Activated CD4-positive, alpha-beta T cell treated with anti-CD3 and anti-CD28 coated beads for 36 hours (primary cell): ENCODE measurements around the gene TRABD2B. TPM values are rescaled to one million over a fixed set of nuclear protein-coding genes. Genes with fewer than 3 reads are reported as not detected.

Experiments used
- ATAC-seq: fragments of 200-7000 bp; cut with Tn5 transposase; one replicate; pipeline ENCODE4 v1.10.0; 2021; ENCODE audit warnings: mild to moderate bottlenecking, moderate library complexity
- CTCF ChIA-PET: fragments of 350-600 bp; sonication (Branson Sonifier 250); formaldehyde crosslinking; loops from one replicate; lab custom pipeline; 2021; ENCODE audit warnings: antibody characterized with exemption; lab: Charles Lee
- POLR2A ChIA-PET: fragments of 350-600 bp; sonication (Branson Sonifier 250); formaldehyde crosslinking; loops from one replicate; lab custom pipeline; 2021; ENCODE audit warnings: antibody characterized with exemption, inconsistent platforms; lab: Charles Lee
- DNase-seq: peaks from one replicate; pipeline ENCODE4 v3.0.0-alpha.2; 2020
- H3K27ac Mint-ChIP-seq: one replicate; pipeline ENCODE4 v1.8.0; 2021; ENCODE audit warnings: mixed read lengths
- H3K27me3 Mint-ChIP-seq: one replicate; pipeline ENCODE4 v1.8.0; 2021; ENCODE audit warnings: mixed read lengths
- H3K36me3 Mint-ChIP-seq: one replicate; pipeline ENCODE4 v1.8.0; 2021; ENCODE audit warnings: low read depth, mixed read lengths
- H3K4me1 Mint-ChIP-seq: one replicate; pipeline ENCODE4 v1.8.0; 2021; ENCODE audit warnings: mixed read lengths
- H3K4me3 Mint-ChIP-seq: one replicate; pipeline ENCODE4 v1.8.0; 2021; ENCODE audit warnings: mild to moderate bottlenecking, moderate library complexity, mixed read lengths
- H3K9me3 Mint-ChIP-seq: one replicate; pipeline ENCODE4 v1.8.0; 2021; ENCODE audit warnings: low read depth, mixed read lengths
- intact Hi-C, 2 experiments: fragments of 100-400 bp; cut with DNase I in 1 of 2; cut with micrococcal nuclease in 1 of 2; formaldehyde crosslinking; loops; one replicate each; pipeline versions ENCODE4 v1.14.2 to v1.15.1; 2022 to 2024; cut with DNase I, micrococcal nuclease
- total RNA-seq, 2 experiments: library from RNA; stranded (reverse); gene quantifications; one replicate each; pipeline ENCODE4 v1.2.3, GENCODE V29; 2021

The TRABD2B gene
- total RNA-seq, 2 experiments from 2014 or later = not detected

DNA sequence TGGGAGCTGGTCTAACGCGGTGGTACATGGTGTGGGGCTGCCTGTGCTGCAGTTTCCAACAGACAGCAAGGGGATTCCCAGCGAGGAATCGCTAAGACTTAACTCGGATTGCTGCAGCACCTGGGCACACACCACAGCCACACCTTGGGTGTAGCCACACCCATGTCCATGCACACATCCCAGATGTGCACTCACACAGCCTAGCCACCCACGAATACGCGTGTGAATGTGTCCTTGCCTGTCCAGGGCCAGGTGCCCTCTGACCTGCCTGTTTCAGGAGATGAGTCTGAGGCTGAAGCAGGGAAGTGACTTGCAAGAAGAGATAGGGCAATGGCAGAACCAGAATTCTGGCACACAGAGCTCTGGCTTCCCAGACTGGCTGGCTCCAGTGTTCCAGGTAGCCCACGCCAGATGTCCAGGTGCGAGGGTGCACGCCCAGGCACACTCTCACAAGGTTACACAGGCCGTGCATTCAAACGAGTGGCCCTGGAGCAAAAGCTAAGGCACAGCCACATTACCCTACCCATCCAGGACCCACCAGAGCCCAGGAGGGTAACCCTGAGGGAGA, 272.7 kb downstream of the TRABD2B start:
- no peak overlapping the region for H3K4me3 Mint-ChIP-seq
- no peaks in the 10 kb centered on the region for H3K36me3 Mint-ChIP-seq
- peaks cover 14% of the 10 kb centered on the region for H3K4me1 Mint-ChIP-seq
- CTCF ChIA-PET = no interaction called here
- POLR2A ChIA-PET = no interaction called here
- DNase-seq = no peak
- H3K27ac Mint-ChIP-seq = no peak overlapping the region
- peaks cover 61% of the 10 kb centered on the region for H3K27me3 Mint-ChIP-seq
- H3K9me3 Mint-ChIP-seq = no peaks in the 10 kb centered on the region
- no peak for ATAC-seq
- intact Hi-C loops = loop anchor here in 1 of 2 experiments (10.0 kb wide), 2 partner anchors 200 to 540 kb away; no protein-coding TSS in a partner anchor

DNA sequence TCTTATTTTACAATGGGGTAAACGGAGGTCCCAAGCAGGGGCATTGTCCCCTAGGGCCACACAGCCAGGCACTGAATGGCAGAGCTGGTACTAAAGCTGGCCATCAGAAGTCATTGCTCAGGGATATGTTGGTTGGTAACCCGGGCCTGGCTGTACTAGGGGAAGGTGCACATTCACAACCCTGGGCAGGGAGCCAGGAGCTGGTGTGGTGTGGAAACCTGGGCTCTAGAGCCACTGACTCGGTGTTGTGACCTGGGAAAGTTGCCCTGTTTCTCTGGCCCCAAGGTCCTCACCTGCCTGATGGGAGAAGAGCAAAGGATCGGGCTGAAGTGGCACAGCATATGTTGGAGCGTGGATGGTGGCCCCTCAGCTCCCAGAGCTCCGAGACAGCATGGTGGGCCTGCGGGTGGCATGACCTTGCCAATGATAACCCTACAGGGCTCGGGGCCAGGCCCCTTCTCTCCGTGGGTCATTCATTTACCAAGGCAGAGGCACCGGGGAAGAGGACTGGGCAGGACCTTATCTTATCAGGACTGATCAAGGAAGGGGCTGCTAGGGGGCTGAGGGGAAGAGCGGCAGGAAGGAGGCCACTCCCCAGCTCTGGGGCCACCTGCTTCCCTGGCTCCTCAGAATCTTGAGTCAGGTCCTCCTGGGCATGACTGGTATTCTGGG, 274.1 kb downstream of the TRABD2B start:
- ATAC-seq (no peak), DNase-seq (no peak)
- intact Hi-C loops = loop anchor here in 1 of 2 experiments (10.0 kb wide), 2 partner anchors 198 to 538 kb away; no protein-coding TSS in a partner anchor
- Mint-ChIP-seq H3K27me3 (peaks cover 64% of the 10 kb centered on the region), H3K36me3 (no peaks in the 10 kb centered on the region), H3K4me3 (no peak overlapping the region), H3K4me1 (peaks cover 9% of the 10 kb centered on the region), H3K9me3 (no peaks in the 10 kb centered on the region), H3K27ac (no peak overlapping the region)
- ChIA-PET CTCF (no interaction called here), POLR2A (no interaction called here)

DNA sequence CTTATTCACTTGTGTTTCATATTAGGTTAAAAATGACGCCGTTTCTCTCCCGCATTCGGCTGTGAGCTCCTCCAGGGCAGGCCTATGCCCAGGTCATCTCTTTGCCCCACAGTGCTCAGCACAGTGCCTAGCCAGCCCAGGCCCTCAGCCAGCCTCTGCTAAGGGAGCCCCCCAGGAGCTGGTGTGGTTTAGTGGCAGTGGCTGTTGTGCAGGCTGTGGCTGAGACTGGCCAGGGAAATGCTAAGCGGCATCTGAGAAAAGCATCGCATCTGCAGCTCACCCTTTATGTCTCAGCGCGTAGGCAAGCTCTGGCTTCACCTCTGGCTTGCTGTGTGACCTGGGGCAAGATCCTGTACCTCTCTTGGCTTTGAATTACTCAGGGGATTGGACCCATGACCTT, 275.1 kb downstream of the TRABD2B start:
- CTCF ChIA-PET = interaction anchor here (0.7 to 1.5 kb wide), 2 partner anchors 10 to 37 kb away, joined by 3 to 4 read pairs; no protein-coding TSS in a partner anchor
- H3K4me3 Mint-ChIP-seq = no peak overlapping the region
- no peak for DNase-seq

DNA sequence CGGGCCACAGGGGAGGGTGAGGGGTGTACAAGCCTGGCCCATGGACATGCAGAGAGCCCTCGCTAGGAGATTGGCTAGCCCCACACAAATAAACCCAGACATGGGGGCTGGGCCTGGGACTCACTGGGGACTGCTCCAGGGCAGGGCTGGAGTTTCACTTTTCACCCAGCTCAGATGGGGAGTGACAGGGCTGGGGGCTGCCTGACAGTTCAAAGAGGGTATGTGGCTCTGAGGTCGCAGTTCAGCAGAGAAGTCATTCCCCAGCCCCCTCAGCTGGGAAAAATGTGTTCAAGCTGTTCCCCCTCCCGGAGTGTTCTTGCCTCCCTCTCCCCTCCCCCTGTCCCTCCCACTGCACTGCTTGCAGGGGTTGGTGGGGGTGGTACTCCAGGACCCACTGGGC, 277.1 kb downstream of the TRABD2B start:
- CTCF ChIA-PET = interaction anchor here (0.5 to 1.3 kb wide), 2 partner anchors 10 to 224 kb away, joined by 3 to 4 read pairs; no protein-coding TSS in a partner anchor
- Mint-ChIP-seq H3K4me3 (no peak overlapping the region), H3K4me1 (no peaks in the 10 kb centered on the region), H3K27me3 (peaks cover 58% of the 10 kb centered on the region), H3K9me3 (no peaks in the 10 kb centered on the region), H3K27ac (no peak overlapping the region), H3K36me3 (no peaks in the 10 kb centered on the region)
- no peak for ATAC-seq
- intact Hi-C loops = loop anchor here in 1 of 2 experiments (10.0 kb wide), 2 partner anchors 195 to 535 kb away; no protein-coding TSS in a partner anchor
- DNase-seq = no peak
- POLR2A ChIA-PET = no interaction called here

More for the DNA sequence above, 275.1 kb downstream of the TRABD2B start:
- no peak for ATAC-seq
- intact Hi-C loops = loop anchor here in 1 of 2 experiments (10.0 kb wide), 2 partner anchors 197 to 537 kb away; no protein-coding TSS in a partner anchor
- Mint-ChIP-seq H3K27ac (no peak overlapping the region), H3K9me3 (no peaks in the 10 kb centered on the region), H3K27me3 (peaks cover 61% of the 10 kb centered on the region), H3K4me1 (peaks cover 9% of the 10 kb centered on the region), H3K36me3 (no peaks in the 10 kb centered on the region)
- POLR2A ChIA-PET = no interaction called here

DNA sequence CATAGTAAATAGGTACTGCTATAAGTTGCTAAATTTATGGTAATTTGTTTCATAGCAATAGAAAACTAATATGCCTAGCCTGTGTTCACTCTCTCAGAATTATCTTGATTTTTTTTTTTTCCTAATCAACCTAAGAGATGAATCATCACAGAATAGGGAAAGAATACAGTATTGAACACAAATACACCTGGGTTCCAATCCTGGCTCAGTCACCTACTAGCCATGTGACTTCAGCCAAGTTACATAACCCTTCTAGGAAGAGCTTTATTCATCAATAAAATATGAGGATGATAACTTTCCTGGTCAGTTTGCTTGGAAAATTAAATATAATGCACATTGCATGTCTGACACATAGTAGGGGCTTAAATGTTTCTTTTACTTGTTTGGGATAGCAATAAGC, 279.8 kb downstream of the TRABD2B start:
- POLR2A ChIA-PET = no interaction called here
- no peak overlapping the region for H3K4me3 Mint-ChIP-seq
- no peaks in the 10 kb centered on the region for H3K9me3 Mint-ChIP-seq
- H3K27me3 Mint-ChIP-seq = peaks cover 56% of the 10 kb centered on the region
- CTCF ChIA-PET = interaction anchor here (0.8 to 1.9 kb wide), 4 partner anchors 9 to 285 kb away, joined by 3 to 8 read pairs (median 4); no protein-coding TSS in a partner anchor
- intact Hi-C loops = no loop called here
- DNase-seq = no peak
- H3K27ac Mint-ChIP-seq = no peak overlapping the region
- H3K36me3 Mint-ChIP-seq = no peaks in the 10 kb centered on the region
- H3K4me1 Mint-ChIP-seq = no peaks in the 10 kb centered on the region
- ATAC-seq = no peak

DNA sequence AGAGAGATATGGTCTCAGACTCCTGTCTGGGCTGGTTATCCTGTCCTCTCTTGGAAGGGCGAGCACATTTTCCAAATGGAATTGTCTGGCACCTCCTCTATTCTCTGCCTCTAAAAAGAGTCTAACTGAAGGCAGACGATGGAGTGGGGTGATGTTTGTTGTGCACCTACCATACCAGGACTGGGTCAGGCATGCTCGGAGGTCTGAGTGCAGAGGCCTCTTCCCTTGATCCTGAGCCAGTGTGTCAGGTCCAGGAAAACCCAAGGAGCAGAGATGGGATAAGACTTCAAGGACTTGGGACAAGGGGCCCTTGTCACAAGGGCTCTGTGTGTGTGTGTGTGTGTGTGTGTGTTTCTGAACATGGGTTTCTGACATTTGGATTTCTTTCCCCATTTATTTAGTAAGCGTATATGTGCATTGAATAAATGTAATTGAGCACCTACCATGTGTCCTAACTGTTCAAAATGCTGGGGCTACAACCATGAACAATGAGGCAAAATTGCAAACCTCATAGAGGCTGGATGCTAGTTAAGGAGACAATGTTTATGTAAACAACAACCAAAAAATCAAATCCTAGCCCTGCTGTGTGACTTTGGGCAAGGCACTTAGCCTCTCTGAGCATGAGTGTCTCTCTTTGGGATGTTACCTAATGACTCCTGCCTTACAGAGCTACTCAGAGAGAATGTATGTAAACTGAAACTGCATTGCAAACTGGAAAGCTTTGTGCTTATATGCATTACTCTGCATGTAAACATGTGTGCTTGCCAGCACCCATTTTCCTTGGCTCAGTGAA, 283.0 kb downstream of the TRABD2B start:
- DNase-seq (no peak), ATAC-seq (no peak)
- Mint-ChIP-seq H3K36me3 (no peaks in the 10 kb centered on the region), H3K4me1 (peaks cover under 1% of the 10 kb centered on the region), H3K9me3 (no peaks in the 10 kb centered on the region), H3K4me3 (no peak overlapping the region), H3K27ac (no peak overlapping the region), H3K27me3 (peaks cover 56% of the 10 kb centered on the region)
- ChIA-PET POLR2A (no interaction called here), CTCF (interaction anchor here (0.6 to 2.6 kb wide), 5 partner anchors 12 to 282 kb away, joined by 3 to 16 read pairs (median 4); no protein-coding TSS in a partner anchor)
- intact Hi-C loops = no loop called here

DNA sequence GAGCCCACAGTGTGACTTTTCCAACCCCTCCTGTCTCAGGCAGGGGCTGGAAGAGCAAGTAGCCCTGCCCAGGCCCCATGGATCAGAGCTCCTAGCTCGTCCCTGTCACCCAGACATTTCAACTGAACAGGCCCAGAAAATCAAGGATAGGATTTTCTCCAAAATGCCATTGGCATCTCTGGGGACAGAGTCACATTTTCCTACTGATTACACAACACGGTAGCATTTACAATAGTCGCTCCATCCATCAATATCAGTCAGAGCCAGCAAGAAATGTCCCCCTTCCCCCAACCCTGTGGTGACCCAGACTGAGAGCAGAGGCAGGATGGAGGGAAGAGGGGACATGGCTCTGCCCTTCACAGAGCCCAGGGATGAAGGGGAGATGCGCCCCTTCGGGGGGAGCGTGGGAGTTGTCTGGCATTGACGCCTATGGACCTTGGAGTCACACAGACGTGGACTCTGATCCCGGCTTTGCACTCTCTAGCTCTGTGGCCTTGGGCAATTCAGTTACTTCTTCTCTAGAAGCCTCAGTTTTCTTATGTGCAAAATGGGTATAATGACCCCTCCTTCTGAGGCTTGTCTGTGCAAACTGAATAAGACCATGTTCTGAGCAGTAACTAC, 283.7 kb downstream of the TRABD2B start:
- Mint-ChIP-seq H3K4me3 (no peak overlapping the region), H3K9me3 (no peaks in the 10 kb centered on the region), H3K27me3 (peaks cover 60% of the 10 kb centered on the region), H3K4me1 (peaks cover 3% of the 10 kb centered on the region), H3K36me3 (no peaks in the 10 kb centered on the region), H3K27ac (no peak overlapping the region)
- POLR2A ChIA-PET = no interaction called here
- DNase-seq (no peak), ATAC-seq (no peak)
- intact Hi-C loops = no loop called here
- CTCF ChIA-PET = interaction anchor here (1.2 to 3.2 kb wide), 2 partner anchors 13 to 324 kb away, joined by 3 to 15 read pairs; no protein-coding TSS in a partner anchor

DNA sequence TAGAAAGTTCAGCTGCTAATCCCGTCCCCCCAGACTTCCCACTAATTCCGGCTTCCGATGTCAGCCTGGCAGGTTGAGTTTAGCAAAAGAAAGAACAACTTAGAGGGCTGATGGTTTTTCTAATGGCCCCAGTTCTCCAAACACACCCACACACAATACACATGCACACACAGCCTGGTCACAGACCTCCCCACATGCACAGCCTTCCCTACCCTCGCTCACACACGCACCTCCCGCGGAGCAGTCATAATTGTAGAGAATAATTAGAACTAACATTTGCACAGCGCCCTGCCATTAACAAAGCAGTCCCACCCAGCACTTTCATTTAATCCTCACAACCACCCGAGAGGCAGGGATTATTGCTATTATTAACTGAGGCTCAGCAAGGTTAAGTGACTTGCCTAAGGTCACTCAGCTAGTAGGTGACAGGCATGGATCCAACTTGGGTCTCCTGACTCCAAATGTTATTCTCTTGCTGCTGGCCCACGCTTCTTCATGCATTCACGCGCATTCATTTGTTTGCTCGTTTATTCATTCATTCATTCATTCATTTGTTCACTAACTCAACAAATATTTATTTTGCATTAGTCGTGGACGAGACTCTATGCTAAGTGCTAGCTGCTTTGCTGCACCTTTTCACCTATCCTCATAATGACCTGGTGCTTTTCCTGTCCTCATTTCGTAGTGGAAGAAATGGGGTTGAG, 284.4 kb downstream of the TRABD2B start:
- no peaks in the 10 kb centered on the region for H3K36me3 Mint-ChIP-seq
- H3K4me3 Mint-ChIP-seq = no peak overlapping the region
- DNase-seq (no peak), ATAC-seq (no peak)
- H3K27me3 Mint-ChIP-seq = peaks cover 63% of the 10 kb centered on the region
- intact Hi-C loops = no loop called here
- ChIA-PET CTCF (interaction anchor here (1.2 to 3.2 kb wide), 2 partner anchors 13 to 324 kb away, joined by 3 to 15 read pairs; no protein-coding TSS in a partner anchor), POLR2A (no interaction called here)
- peaks cover 5% of the 10 kb centered on the region for H3K4me1 Mint-ChIP-seq
- no peak overlapping the region for H3K27ac Mint-ChIP-seq
- H3K9me3 Mint-ChIP-seq = no peaks in the 10 kb centered on the region

DNA sequence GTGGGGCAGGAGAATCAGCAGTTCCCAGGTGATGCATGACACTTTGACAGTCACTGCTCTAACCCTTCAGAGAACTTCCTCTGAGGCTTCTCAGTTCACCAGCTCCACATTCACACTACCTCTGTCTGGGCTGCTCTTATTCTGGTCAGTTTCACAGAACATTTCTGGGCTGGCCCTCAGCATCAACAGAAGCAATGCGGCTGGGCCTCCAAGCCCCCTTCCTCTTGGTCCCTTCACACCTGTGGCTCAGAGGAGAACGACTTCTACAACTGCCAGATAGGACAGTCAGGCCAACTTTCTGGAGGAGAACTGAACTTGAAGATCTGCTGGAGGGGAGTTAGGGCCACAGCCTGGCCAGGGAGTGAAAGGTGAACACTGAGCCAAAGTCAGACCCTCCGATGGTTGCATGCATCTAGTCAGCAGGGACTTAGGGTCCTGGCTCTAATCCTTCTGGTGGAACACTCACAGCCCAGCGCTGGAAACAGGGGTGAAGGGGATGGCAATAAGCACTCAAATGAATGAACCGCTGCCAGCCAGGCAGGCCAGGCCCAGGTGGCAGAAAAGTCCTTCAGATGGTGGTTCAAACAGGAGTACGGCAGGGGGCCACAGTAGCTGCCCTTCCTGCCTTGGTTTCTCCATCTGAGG, 285.2 kb downstream of the TRABD2B start:
- Mint-ChIP-seq H3K4me1 (peaks cover 5% of the 10 kb centered on the region), H3K9me3 (no peaks in the 10 kb centered on the region), H3K27me3 (peaks cover 63% of the 10 kb centered on the region), H3K4me3 (no peak overlapping the region), H3K27ac (no peak overlapping the region), H3K36me3 (no peaks in the 10 kb centered on the region)
- ATAC-seq = no peak
- CTCF ChIA-PET = interaction anchor here (0.7 to 3.6 kb wide), 7 partner anchors 9 to 533 kb away, joined by 3 to 28 read pairs (median 5); partner anchors contain the start of gene FOXD2
- intact Hi-C loops = loop anchor here (2.0 kb wide), 2 partner anchors 183 to 275 kb away; no protein-coding TSS in a partner anchor
- POLR2A ChIA-PET = no interaction called here
- DNase-seq = no peak
